Superior temporal gyrus (tissue), 1 donor: ENCODE data around the gene PNPLA7.
"Not testable (repeated sequence)": the region's sequence is repeated elsewhere in the genome, so short reads cannot be mapped to it uniquely, and the experiment has no call there.

Experiments
- DNase-seq: peaks from one replicate; pipeline ENCODE4 v3.0.0-alpha.2; 2016; ENCODE audit errors: extremely low spot score

PNPLA7 gene

DNA sequence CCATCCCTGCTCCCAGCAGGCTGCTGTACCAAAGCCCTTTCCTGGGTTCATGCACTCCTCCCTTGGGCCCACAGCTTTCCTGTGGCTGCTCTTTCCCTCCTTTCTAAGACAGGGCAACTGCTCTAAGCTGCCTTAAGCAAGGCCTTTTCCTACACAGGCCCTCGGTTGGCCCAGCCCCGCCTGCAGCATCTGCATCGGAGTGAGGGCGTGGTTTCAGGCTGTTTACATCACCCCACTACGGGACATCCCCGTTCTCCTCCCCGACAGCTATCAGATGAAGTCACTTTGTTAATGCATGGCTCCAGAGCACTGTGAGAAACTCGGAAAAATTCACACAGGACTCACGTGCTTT, 25.1 kb upstream of the PNPLA7 start:
- DNase-seq, result peak; percentile 57

DNA sequence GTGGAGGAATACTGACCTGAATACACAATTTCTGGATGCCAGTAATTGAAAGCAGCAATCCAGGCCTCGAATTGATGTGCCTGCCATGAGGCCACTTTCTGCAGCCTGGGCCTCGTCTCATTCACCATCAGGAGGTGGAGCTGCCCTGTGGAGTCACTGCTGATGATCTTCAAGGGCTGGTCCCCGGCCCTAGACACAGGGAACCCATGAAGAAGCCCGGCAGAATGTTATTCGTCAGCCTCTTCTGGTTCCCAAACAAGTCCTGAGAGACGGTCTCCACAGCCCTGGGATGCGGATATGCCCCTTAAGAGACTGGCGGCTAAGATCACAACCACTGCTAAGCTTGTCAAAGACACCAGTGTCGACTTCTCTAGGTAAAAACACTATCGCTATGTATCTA, 24.0 kb upstream of the PNPLA7 start:
- no peak for DNase-seq

DNA sequence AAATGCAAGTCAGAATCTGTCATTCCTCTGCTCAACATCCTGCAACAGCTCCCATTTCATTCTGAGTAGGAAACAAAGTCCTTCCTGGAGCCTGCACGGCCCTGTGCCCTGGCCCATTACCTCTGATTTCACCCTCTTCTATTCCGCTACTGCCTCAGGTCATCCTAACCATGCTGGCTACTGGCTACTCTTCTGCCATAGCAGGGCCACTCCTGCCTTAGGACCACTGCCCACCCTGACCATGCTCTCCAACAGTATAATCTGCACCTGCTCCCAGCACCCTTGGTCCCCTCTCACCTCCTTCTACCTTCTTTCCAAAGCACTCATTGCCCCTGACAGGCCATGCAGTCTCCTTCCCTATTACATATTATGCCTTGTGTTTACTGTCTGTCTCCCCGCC, 20.4 kb upstream of the PNPLA7 start:
- no peak for DNase-seq

DNA sequence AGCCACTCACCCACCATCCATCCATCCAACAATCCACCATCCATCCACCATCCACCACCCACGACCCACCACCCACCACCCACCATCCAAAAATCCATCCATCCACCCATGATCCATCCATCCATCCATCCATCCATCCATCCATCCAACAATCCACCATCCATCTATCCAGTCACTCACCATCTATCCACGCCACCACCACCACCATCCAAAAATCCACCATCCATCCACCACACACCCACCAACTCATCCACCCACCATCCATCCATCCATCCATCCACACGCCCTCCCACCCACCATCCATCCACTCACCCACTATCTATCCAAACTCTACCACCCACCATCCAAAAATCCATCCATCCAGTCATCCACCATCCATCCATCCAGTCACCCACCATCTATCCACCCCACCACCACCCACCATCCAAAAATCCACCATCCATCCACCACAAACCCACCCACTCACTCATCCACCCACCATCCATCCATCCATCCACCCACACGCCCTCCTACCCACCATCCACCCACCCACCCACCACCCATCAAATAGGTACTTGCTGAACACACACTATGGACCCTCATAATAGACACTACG, 19.5 kb upstream of the PNPLA7 start:
- no peak for DNase-seq

DNA sequence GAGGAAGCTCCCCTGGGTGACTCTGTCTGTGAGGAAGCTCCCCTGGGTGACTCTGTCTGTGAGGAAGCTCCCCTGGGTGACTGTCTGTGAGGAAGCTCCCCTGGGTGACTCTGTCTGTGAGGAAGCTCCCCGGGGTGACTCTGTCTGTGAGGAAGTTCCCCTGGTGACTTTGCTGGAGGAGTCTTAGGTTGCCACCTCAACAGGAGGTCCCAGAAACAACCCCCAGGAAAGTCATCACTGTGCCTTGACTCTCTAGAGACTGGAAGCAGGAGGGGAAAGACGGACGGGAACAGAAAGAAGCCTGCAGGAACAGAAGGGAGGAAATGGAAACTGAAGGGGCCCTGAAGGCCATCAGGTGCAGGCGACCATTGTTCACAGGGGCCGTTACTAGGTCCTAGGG, 18.2 kb upstream of the PNPLA7 start:
- not testable (repeated sequence) for DNase-seq

DNA sequence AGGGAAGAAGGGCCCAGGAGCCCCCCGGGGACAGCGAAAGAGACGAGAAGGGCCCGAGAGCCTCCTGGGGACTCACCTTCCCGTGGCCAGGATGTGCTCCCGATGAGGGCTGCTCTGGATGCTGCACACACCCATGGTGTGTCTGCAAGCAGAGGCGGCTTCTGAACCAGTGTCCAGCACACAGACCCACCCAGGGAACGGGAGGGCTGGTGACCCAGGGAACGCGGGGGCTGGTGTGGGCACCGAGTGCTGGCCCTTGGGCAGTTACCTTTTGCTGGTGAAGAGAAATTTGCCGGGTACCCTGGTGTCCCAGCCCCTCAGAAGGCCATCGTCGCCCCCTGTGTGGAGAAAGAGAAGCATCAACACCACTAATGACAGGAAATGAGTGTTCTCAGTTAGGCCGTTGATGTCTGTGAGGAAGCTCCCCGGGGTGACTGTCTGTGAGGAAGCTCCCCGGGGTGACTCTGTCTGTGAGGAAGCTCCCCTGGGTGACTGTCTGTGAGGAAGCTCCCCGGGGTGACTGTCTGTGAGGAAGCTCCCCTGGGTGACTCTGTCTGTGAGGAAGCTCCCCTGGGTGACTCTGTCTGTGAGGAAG, 14.7 kb upstream of the PNPLA7 start:
- DNase-seq, result no peak

DNA sequence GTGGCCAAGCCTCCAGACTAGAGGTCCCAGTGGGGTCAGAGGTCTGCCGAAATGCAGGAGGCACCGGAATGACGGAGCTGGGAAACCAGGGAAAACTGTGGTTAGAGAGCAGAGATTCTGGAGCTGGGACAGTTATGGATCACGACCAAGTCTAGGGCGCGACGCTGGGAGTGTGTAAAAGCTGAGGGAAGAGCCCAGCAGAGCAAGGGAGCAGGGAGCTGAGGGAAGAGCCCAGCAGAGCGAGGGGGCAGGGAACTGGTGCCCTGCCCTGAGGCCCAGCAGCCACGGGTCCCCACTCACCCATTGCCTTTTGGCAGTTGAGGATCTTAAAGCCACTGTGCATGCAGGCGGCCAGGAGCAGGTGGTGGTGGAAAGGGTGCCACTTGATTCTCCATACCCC, 13.9 kb upstream of the PNPLA7 start:
- no peak for DNase-seq

DNA sequence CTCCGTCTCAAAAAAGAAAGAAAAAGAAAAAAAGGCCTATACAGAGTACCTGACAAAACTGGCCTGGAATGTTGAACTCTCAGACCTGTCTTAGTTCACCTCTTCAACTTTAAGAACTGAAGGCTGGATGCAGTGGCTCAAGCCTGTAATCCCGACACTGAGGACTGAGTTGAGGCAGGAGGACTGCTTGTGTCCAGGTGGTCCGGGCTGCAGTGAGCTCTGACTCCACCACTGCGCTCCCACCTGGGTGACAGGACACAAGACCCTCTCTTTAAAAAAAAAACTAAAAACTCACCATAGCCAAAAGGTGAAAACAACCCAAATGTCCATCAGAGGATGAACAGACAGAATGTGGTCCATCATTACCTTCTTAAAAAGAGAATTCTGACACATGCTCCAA, 7.9 kb upstream of the PNPLA7 start:
- DNase-seq, result no peak

DNA sequence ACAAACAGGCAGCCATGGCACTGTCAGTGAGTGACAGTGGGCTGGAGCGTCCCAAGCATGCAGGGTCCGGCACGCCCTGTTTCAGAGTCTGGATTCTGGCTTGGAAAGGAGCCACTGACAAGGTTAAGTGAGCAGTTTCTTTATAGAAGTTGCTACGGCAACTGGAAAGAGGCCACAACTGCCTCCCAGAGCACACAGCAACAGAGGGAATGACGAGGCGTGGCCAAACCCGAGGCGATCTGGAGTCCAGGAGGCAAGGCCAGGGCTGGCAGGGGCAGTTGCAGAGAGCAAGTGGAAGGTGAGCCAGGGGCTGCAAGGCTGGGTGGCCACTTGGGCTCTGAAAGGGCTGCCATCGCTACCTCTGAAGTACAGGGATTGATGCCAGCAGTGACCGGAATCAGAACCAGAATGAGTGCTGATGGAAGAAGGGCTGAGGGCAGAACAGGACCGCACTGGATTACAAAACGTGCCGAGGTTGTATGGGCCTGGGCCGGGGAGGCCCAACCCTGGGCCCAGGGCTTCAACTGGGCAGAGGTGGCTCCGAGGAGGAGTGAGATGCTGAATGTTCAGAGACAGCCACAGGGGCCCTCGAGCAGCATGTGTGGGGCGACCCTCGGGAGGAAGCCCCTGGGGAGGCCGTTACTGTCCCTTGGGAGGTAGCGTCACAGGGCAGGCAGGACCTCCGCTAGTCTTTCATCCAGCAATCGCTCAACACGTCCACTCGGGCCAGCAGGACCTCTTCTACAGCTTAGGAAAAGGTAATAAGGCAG, 6.1 kb upstream of the PNPLA7 start:
- no peak for DNase-seq

DNA sequence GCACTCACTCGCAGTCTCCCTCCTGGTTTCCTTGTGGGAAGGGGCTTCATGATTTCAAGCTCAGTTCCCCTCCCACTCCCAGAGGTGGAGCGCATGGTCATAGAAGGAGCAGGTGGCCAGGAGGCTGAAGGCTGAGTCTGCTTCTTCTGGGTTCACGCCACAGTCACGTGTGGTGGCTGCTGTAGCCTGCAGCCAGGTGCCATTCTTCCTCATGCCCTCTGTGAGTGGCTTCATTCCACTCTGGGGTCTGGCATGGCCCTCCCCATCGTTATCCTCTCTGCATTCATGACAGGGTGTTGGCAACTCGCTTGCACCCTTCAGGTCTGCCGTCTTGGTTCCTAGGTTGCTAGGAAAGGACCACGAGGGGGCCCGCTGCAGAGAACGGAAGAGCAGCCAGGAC, 5.0 kb upstream of the PNPLA7 start:
- DNase-seq, result no peak

DNA sequence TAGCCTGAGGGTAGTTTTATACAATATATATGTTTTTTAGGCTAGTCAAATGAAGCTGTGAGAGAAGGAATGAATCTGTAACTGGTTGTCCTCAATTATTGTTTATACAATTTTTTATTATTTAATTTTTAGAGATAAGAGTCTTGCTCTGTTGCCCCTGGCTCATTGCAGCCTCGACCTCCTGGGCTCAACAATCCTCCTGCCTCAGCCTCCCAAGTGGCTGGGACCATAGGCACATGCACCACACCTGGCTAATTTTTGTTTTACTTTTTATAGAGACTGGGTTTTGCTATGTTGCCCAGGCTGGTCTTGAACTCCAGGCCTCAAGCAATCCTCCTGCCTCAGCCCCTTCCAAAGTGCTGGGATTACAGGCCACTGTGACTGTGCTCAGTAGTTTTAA, 4.1 kb upstream of the PNPLA7 start:
- DNase-seq, result no peak

DNA sequence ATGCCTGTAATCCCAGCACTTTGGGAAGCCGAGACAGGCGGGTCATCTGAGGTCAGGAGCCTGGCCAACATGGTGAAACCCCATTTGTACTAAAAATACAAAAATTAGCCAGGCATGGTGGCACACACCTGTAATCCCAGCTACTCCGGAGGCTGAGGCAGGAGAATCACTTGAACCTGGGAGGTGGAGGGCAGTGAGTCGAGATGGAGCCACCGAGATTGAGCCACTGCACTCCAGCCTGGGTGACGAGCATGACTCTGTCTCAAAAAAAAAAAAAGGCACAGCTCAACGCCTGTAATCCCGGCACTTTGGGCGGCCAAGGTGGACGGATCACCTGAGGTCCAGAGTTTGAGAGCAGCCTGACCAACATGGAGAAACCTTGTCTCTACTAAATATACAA, 3.5 kb upstream of the PNPLA7 start:
- DNase-seq, result not testable (repeated sequence)

DNA sequence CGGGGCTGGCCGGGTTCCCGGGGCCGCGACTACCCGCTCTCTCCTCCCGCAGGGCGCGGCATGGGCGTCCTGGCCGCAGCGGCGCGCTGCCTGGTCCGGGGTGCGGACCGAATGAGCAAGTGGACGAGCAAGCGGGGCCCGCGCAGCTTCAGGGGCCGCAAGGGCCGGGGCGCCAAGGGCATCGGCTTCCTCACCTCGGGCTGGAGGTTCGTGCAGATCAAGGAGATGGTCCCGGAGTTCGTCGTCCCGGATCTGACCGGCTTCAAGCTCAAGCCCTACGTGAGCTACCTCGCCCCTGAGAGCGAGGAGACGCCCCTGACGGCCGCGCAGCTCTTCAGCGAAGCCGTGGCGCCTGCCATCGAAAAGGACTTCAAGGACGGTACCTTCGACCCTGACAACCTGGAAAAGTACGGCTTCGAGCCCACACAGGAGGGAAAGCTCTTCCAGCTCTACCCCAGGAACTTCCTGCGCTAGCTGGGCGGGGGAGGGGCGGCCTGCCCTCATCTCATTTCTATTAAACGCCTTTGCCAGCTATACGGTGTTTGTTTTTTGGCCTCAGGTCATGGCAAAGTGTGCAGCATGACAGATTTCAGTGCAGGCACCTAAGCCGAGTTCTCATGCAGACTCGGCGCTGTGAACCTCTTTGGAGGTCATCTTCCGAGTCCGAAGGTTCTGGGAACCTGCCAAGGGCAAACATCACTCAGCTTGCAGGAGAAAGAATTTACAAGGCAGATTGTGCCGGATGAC, 2.0 kb upstream of the PNPLA7 start:
- no peak for DNase-seq

DNA sequence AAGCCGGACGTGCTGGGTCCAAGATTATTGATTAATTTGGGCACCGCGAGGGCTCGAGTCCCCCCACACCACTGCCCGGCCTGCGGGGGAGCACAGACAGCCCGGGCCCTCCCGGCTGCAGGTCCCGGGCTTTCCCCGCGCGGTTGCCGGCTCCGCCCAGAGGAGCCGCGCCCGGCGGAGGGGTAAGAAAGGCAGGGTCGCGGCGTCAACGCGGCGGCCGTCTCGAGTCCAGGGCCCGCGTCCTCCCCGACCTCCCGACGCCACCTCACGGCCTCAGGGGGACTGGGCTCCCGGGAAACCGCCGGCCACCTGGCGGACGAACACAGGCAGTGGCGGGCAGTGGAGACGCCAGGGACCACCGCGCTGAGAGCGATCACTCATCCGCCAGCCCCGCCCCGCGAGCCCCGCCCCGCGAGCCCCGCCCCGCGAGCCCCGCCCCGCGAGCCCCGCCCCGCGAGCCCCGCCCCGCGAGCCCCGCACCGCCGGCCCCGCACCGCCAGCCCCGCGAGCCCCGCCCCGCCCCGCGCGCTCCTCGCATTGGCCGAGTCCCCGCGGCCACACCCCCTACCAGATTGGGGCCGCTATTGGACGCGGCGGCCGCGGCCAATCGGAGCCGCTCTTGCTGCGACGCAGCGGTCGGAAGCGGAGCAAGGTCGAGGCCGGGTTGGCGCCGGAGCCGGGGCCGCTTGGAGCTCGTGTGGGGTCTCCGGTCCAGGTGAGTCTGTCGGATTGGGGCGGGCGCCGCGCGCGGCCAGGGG, 1.2 kb upstream of the PNPLA7 start, which contains the start of gene MRPL41:
Gene MRPL41 (plus strand): TSS at position 616 of the 758 bp plus-strand sequence. CDS start 203 bp downstream, outside the sequence.
- DNase-seq, result peak; percentile 87

DNA sequence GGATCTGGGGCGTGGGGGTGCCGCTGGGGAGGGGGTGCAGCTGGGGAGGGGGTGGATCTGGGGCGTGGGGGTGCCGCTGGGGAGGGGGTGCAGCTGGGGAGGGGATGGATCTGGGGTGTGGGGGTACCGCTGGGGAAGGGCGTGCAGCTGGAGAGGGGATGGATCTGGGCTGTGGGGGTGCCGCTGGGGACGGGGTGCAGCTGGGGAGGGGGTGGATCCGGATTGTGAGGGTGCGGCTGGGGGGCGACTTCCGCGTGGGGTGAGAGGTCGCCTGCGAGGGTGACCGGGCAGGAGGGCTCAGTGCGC, 709 bp upstream of the PNPLA7 start:
- DNase-seq, result not testable (repeated sequence)

DNA sequence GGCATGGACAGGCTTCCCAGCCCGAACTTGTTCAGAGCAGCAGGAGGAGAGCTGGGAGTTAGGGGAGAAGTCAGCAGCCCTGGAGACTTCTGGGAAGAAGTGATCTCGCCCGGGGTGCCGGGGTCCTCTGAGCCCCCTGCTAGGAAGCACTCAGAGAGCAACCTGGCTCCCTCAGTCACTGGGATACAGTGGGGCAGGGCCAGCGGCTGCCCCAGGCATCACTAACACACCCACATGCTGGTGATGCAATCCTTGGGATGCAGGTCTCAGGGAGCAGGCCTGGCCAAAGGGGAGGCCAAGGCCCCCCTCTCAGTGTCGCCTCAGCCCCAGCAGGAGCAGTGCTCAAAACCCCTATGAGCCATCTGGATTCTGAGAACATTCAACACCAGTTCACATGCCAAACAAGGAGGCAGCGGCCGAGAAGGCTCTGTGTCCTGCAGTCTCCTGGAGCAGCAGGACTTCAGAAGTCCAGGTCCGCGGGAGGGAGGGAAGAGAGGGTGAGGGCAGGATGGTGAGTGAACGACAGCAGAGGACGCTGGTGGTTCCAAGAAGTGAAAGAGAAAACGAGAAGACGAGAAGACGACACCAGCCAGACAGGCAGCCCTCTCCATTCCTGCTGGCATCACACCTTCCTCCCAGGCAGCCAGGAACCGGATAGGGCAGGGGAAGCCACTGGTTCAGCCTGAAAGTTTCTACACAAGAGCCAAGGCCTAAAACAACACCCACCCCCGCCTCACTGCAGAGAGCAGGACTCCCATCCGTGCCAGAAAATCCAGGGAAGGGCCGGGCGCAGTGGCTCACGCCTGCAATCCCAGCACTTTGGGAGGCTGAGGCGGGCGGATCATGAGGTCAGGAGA, 2.3 kb downstream of the PNPLA7 start:
- no peak for DNase-seq

DNA sequence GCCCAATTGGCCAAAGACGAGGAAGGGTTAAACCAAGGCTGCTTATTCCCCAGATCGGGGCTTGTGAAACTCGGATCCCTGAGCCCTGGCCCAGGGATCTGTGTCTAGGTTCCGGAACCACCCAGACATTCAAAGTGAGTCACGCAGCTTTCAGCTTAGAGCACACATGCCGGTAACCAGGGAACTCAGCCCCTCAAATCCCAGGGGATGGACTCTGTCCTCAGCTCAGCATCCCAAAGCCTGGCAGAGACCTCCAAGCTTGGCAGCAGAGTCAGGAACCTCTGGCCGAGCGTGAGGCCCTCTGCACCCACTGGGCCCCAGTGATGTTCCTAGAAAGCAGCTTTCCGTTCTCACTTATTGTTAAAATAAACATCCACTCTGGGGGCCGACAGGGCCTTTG, 5.1 kb downstream of the PNPLA7 start:
- no peak for DNase-seq

DNA sequence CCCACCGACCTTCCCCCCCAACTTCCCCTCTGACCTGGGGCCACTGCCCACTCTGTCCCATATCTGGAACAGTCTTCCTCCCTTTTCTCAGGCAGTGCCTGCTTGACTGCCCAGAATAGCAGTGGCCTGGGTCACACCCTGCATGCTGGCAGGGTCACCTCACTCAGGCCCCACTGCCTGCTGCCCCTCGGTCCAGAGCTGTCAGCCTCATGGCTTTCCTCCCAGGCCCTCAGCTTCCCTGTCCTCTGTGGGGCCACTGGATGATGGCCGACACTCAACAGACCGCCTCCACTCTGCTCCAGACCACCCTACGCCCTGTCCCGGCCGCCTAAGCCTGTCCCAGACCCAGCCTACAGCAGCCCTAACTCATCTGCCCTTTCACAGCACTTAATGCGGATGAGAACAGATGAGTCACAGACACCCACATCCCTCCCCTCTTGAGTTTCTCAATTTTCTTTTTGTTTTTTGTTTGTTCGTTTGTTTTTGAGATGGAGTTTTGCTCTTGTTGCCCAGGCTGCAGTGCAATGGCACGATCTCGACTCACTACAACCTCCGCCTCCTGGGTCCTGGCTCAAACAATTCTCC, 5.9 kb downstream of the PNPLA7 start:
- DNase-seq, result no peak

DNA sequence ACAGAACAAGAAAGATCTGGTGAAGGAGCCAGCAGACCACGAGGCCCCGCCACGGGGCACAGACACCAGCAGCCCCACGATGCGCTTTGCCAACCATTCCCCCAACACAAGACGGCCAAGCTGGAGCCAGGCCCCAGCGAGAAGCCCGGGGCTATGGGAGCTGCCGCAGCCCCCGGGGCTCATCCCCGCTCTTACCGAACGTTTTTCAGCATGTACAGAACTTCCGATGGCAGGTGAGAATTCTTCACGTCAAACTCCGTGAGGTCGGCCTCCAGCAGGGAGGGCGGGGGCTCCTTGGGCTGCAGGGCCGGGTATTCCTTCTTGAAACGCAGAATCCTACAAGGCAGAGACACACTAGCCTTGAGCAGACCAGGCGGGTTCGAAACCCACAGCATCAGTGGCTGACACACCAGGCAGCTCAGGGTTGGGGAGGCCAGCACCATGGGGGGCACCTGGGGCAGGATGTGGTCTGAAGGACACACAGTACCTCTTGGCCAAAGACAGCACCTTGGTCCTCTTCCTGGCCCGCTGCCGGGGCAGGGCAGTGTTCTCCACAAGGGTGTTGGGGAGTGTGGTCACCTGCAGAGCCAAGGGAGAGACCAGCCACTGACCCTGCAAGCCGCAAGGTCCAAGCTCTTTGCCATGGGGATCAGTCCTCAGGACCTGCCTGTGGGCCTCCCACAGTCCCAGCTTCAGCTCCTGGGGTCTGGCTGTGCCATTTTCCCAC, 6.8 kb downstream of the PNPLA7 start:
- DNase-seq, result no peak

DNA sequence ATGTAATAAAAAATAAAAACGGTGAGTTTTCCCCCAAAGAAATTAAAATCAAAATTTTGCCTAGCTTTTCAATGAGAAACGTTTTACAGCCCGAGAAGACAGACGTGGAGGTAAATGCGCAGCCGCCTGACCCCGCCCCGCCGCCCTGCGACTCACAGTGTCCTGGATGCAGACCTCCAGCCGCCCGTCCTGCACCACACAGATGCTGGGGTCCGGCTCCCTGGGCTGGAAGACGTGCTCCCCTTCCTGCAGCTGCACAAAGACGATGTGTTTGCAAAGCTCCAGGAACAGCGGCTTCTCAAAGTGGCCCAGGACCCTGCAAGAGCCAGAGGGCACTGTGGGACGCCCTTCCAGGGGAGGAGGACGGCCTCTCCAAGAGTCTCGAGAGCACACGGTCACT, 7.7 kb downstream of the PNPLA7 start:
- no peak for DNase-seq
